GM18873 (cell line): ENCODE results near the gene AKAP5.
"Not testable (repeated sequence)": the region's sequence is repeated elsewhere in the genome, so short reads cannot be mapped to it uniquely, and the experiment has no call there.

Experiments
- ATAC-seq: cut with Tn5 transposase; IDR thresholded peaks from one replicate; pipeline ENCODE4 v1.9.1; 2021; ENCODE audit warnings: mild to moderate bottlenecking, moderate library complexity, moderate number of reproducible peaks; ENCODE audit not compliant: unreplicated experiment, low FRiP score

AKAP5 gene

GRCh38 chr14:64501411-64502171, 36.3 kb downstream of the AKAP5 start:
- no peak for ATAC-seq

DNA sequence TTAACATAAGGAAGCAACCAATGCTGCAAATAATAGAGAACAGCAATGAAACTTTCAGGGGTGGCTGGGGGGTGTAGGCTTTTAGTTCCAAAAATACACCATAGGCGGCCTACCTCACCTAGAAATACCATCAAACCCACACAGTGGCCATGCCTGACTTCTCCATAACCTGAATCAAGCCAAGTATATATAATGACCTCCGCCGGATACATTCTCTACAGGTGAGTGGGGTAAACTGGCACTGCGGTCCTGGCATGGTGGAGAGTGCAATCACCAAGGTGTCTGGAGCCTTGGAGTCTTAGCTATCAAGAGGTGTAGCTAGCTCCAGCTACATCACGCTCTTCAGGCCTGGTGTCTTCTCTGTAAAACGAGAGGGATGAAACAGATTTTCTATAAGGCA, 37.2 kb downstream of the AKAP5 start:
- no peak for ATAC-seq

- ATAC-seq = no peak
These were observed 37.7 kb downstream of the AKAP5 start for GRCh38 chr14:64502887-64503433.

DNA sequence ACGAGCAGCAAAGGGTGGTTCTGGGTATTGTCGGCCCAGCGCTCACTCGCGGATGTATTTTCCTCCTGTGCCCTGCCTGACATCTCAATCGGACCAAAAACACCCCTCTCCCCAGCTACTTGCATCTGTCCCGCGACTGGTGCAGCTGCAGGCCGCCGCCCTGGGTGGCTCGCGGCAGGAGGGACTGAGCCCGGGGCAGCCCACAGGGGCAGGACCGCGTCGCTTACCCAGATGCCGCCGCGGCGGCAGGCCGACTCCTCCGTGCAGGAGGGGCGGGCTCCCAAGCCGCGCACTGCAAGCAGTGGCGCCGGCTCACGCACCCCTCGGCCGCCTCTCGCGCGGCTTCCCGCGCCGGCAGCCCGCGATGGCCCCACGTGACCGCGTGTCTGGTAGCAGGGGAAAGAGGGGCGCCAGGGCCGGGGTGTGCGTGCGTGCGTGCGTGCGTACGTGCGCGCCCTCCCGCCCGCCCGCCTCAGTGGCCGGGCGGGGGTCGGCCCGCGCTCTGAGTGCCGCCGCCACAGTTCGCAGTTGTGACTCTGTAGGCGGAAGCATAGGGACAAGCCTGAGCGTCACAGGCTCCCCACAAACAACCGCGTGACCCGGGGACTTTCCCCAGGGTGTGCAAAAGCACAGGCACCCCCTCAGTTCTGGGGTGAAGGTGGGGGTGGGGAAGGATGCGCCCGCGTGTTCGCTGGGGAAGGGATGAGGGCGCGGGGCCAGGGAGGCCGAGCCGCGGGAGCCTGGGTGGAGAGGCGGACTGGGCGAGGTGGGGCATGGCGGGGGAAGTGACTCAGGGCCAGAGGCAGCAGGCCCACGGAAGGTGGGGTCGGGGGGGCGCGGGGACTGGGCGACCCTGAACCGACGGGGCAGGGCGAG, 38.4 kb downstream of the AKAP5 start, which contains the start of gene ZBTB25:
TSS of gene ZBTB25 (minus strand) at position 405 of the 876 bp plus-strand sequence. CDS start 13,305 bp downstream, outside the sequence.
- peak; percentile 50 for ATAC-seq

- peak; percentile 14 for ATAC-seq
These were observed 39.1 kb downstream of the AKAP5 start, which contains the start of gene ZBTB1 for GRCh38 chr14:64504310-64504896. Gene ZBTB1 (plus strand): TSS chr14:64504770. CDS start chr14:64521505, 16,735 bp downstream.

GRCh38 chr14:64504897-64505794, 39.8 kb downstream of the AKAP5 start:
- ATAC-seq = peak; percentile 4

DNA sequence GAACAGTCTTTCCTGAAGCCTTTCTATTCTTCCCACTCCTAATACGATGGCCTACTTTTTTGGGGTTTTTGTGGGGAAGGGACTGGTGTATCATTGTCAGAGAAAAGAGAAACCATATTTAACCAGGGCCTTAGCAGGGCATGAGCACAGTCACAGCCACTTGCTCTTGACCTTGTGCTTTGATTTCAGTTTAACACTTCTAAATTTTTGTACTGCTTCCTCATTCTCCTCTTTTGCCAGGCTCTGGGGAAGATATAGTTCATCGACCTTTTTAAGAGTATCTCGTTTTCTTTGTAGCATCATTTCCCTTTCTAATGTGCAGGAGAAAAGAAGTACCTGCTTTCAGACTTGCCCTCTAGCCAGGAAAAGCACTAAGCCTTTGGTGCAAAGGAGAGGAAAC, 41.4 kb downstream of the AKAP5 start:
- no peak for ATAC-seq

GRCh38 chr14:64507376-64508156, 42.3 kb downstream of the AKAP5 start:
- ATAC-seq = no peak

DNA sequence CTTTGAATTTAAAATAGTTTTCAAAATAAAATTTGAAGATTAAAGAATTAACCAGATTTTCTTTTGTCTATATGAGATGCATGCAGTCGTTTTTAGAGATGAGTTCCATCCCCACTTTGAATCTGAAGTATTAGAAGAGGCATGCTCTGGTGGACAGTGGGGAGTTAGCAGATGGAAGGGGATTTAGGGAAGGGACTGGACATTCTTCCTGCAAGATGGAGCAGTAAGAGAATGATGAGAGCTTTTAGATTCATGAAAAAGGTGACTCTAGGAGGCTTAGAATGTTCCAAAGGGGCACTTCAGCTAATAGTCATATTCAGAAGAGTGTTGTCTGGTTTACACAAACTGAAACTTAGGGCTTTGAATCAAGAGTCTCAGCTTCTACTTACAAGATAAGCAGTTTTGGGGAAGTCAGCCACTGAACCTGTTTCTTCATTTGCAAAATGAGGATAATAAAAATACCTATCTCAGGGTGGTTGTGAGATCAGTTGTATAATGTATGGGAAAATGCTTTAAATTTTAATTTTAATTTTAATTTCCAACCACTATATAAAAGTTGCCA, 43.0 kb downstream of the AKAP5 start:
- ATAC-seq = no peak

DNA sequence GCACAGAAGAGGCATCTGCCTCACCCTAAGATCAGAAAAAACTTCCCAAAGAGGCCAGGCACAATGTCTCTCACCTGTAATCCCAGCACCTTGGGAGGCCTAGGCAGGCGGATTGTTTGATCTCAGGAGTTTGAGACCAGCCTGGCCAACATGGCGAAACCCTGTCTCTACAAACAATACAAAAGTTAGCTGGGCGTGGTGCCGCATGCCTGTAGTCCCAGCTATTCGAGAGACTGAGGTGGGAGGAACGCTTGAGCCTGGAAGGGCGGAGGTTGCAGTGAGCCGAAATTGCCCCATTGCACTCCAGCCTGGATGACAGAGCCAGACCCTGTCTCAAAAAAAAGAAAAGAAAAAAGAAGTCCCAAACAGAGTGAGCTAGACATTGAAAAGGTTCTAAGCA, 43.7 kb downstream of the AKAP5 start:
- no peak for ATAC-seq

GRCh38 chr14:64510825-64511671, 45.7 kb downstream of the AKAP5 start:
- no peak for ATAC-seq

DNA sequence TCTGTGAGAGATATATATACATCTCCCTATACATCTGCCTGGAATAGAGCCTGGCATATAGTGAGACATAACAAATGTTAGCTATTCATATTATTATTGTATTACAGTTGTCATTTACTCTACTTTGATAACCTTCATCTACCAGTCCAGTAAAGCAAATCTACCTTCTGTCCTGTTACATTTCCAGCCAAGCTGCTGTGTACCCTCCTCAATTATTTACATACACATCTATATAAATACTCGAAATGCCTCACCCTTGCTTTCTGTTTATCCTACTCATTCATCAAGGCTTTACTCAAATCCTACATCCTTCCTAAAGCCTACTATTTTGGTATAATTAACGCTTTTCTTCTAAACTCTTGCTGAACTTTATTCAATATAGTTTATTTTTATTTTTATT, 48.0 kb downstream of the AKAP5 start:
- ATAC-seq = no peak

DNA sequence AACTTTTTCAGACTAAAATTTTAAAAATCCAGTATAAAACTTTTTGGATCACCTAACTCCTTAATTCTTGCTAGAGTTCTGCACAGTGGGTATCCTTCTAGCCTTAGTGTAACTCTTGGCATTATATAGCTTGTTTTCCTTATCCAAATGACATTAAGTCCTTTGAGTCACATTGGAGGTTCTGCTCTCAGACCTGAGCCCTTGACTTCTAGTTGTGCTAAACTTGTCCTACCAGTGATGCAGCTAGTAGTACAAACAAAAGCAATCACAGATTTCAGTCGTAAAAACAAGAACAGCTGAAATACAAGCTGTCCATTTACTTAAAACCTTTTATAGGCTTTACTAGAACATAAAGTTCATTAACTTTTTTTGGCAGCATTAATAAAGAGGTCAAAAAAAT, 49.8 kb downstream of the AKAP5 start:
- ATAC-seq = no peak

GRCh38 chr14:64516969-64517368, 51.7 kb downstream of the AKAP5 start:
- ATAC-seq = no peak

DNA sequence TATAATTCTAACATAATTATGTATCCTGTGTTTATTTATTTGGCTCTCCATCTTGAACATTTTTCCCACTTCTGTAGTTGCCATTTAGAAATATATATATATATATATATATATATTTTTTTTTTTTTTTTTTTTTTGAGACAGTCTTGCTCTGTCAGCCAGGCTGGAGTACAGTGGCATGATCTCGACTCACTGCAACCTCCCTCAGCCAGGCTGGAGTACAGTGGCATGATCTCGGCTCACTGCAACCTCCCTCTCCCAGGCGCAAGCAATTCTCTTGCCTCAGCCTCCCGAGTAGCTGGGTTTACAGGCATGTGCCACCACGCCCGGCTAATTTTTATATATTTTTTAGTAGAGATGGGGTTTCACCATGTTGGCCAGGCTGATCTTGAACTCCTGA, 52.4 kb downstream of the AKAP5 start:
- not testable (repeated sequence) for ATAC-seq

- no peak for ATAC-seq
These were observed 52.9 kb downstream of the AKAP5 start for GRCh38 chr14:64518229-64518628.

- ATAC-seq = no peak
These were observed 55.4 kb downstream of the AKAP5 start for GRCh38 chr14:64520699-64521098.
